HUES48 (cell line): ENCODE data around the gene EXD1.

Source experiments
- H3K27ac ChIP-seq: one replicate; pipeline ENCODE4 v1.7.0; 2013; ENCODE audit warnings: low read depth, low read length, inconsistent platforms
- H3K27me3 ChIP-seq: 2 replicates; pipeline ENCODE4 v1.6.1; 2013; ENCODE audit warnings: mild to moderate bottlenecking, low read length; ENCODE audit not compliant: control insufficient read depth, insufficient read depth
- H3K36me3 ChIP-seq: 2 replicates; pipeline ENCODE4 v1.6.1; 2013; ENCODE audit warnings: low read length; ENCODE audit not compliant: control insufficient read depth, insufficient read depth
- H3K4me1 ChIP-seq: 2 replicates; pipeline ENCODE4 v1.6.1; 2013; ENCODE audit warnings: mild to moderate bottlenecking, low read length; ENCODE audit not compliant: control insufficient read depth, insufficient read depth
- H3K4me3 ChIP-seq: 2 replicates; pipeline ENCODE4 v1.5.1; 2013; ENCODE audit warnings: mild to moderate bottlenecking, low read depth, low read length
- H3K9ac ChIP-seq: 2 replicates; pipeline ENCODE4 v1.6.1; 2013; ENCODE audit warnings: mild to moderate bottlenecking, low read depth, low read length, moderate library complexity
- H3K9me3 ChIP-seq: 2 replicates; pipeline ENCODE4 v1.6.1; 2013; ENCODE audit warnings: low read length; ENCODE audit not compliant: control insufficient read depth, insufficient read depth

The EXD1 gene

DNA sequence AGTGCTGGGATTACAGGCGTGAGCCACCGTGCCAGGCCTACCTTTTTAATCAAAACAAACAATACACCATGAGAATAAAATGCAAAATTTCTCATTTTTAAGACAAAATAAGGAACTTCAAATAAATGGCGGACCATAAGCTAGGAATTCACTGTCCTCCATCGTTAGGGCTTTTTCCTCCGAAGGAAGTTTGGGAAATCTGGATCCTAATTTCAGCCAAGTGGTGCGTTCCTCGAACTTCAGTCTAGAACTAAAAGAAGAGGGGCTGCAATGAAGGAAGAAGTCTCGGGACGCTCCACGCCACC is 260 bp downstream of the EXD1 start:
- no peaks in the 10 kb centered on the region for H3K9me3 ChIP-seq
- H3K36me3 ChIP-seq, result no peaks in the 10 kb centered on the region
- peak overlapping the region; percentile 84 for H3K27ac ChIP-seq
- H3K9ac ChIP-seq, result no peak overlapping the region
- H3K4me1 ChIP-seq, result peaks cover 4% of the 10 kb centered on the region; the same call in 1 of the 2 replicates
- peak overlapping the region; percentile 11; the same call in 1 of the 2 replicates for H3K4me3 ChIP-seq
- no peaks in the 10 kb centered on the region for H3K27me3 ChIP-seq

DNA sequence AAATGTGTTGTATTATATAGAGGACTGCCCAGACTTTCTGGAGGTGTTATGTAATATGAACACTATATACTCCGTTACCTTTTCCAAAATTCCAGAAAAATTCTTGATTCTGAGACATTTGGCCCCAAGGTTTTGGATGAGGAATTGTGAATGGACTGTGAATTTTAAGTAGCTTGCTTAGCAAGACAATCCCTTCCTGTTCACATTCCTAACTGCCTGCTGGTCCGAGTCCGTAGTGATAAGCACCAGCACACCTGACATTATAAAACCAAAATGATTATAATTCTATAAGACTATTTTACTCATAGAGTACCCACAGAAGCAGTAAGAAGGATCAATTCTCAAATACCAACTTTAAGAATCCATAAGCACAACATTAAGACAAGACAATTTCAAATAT is 11.2 kb downstream of the EXD1 start:
- H3K36me3 ChIP-seq, result no peaks in the 10 kb centered on the region

DNA sequence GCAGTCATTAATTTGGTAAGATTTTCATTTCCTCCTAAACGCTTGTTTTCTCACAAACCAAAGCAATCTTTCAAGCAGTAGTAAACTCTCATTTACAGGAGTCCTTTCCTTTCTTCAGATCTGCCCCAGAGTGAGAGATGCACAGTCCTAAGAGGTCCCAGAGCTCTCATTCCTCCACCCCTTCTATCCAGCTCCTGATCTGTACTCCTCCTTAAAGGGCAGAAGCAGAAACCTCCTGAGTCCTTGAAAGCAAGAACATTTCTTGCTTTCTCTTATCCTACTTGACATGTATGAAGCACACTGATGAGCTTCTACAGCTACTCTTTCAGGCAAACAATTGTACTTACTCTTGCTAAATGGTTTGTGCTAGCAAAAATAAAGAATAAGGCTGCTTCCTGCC is 11.7 kb downstream of the EXD1 start:
- H3K27me3 ChIP-seq, result no peaks in the 10 kb centered on the region
- no peaks in the 10 kb centered on the region for H3K36me3 ChIP-seq
- no peak overlapping the region for H3K9ac ChIP-seq
- no peak overlapping the region for H3K27ac ChIP-seq
- H3K4me3 ChIP-seq, result no peak overlapping the region
- H3K9me3 ChIP-seq, result no peaks in the 10 kb centered on the region
- H3K4me1 ChIP-seq, result peaks cover 15% of the 10 kb centered on the region

More for the DNA sequence above, 11.2 kb downstream of the EXD1 start:
- no peak overlapping the region for H3K9ac ChIP-seq
- H3K9me3 ChIP-seq, result no peaks in the 10 kb centered on the region
- no peaks in the 10 kb centered on the region for H3K27me3 ChIP-seq
- H3K4me3 ChIP-seq, result no peak overlapping the region
- H3K27ac ChIP-seq, result no peak overlapping the region
- peaks cover 15% of the 10 kb centered on the region for H3K4me1 ChIP-seq

DNA sequence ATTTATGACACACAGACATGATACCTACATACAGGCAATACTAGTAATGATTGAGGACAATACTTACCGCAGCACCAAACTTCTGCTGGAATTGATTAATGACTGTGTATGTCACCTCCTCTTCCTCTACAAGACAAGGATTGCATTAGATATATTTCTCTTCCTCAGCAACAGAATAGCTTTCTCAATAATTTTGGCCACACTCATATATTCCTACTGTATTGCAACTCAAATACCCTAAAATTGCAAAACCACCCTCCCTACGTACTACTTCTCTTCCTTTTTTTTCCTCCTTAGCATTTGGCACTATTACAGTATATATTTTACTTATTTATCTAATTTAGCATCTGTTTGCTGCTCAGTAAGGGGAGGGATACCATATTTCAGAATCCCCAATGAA is 14.8 kb downstream of the EXD1 start:
- Histone ChIP-seq H3K4me1 (peaks cover 15% of the 10 kb centered on the region), H3K9ac (no peak overlapping the region), H3K27ac (no peak overlapping the region), H3K9me3 (no peaks in the 10 kb centered on the region), H3K36me3 (no peaks in the 10 kb centered on the region), H3K27me3 (no peaks in the 10 kb centered on the region), H3K4me3 (no peak overlapping the region)

DNA sequence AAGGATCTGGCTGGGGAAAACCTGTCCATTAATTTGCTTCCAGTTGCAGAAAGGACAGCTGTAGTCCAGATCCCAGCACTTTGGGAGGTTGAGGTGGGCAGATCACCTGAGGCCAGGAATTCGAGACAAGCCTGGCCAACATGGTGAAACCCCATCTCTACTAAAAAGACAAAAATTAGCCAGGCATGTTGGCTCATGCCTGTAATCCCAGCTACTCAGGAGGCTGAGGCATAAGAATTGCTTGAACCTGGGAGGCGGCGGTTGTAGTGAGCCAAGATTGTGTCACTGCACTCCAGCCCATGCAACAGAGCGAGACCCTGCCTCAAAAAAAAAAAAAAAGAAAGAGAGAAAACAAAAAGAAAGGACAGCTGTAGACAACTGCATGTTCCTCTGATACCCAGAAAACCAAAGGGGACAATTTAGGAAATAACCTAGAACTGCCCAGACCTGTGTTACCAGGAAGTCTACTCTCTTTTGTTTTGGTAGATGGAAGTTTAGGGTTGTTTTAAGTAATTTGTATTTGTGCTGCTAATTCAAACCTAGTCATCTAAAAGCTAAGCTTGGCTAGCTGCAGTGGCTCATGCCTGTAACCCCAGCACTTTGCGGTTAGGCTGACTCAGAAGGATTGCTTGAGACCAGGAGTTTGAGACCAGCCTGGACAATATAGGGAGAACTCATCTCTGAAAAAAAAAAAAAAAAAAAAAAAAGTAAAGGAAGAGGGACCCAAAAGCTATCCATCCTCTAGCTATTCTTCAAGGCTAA is 22.7 kb downstream of the EXD1 start:
- H3K27me3 ChIP-seq, result no peaks in the 10 kb centered on the region
- H3K4me3 ChIP-seq, result no peak overlapping the region
- no peaks in the 10 kb centered on the region for H3K9me3 ChIP-seq
- no peaks in the 10 kb centered on the region for H3K36me3 ChIP-seq
- H3K27ac ChIP-seq, result no peak overlapping the region
- no peak overlapping the region for H3K9ac ChIP-seq
- peaks cover 3% of the 10 kb centered on the region; the same call in 1 of the 2 replicates for H3K4me1 ChIP-seq

DNA sequence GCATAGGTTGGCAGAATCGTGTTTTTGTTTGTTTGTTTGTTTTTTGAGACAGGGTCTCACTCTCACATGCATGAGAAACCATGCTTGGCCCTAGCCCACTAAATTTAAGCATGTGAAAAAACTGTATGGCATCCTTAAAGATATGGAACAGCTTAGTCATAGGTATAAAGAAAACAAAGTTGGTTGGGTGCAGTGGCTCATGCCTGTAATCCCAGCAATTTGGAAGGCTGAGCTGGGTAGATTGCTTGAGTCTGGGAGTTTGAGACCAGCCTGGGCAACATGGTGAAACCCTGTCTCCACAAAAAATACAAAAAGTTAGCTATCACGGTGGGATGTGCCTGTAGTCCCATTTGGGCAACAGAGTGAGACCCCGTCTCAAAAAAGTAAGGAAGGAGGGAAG is 25.2 kb downstream of the EXD1 start:
- no peaks in the 10 kb centered on the region for H3K27me3 ChIP-seq
- no peak overlapping the region for H3K27ac ChIP-seq
- H3K9ac ChIP-seq, result no peak overlapping the region
- no peaks in the 10 kb centered on the region for H3K9me3 ChIP-seq
- H3K4me1 ChIP-seq, result peaks cover 3% of the 10 kb centered on the region; the same call in 1 of the 2 replicates
- no peaks in the 10 kb centered on the region for H3K36me3 ChIP-seq
- H3K4me3 ChIP-seq, result no peak overlapping the region

DNA sequence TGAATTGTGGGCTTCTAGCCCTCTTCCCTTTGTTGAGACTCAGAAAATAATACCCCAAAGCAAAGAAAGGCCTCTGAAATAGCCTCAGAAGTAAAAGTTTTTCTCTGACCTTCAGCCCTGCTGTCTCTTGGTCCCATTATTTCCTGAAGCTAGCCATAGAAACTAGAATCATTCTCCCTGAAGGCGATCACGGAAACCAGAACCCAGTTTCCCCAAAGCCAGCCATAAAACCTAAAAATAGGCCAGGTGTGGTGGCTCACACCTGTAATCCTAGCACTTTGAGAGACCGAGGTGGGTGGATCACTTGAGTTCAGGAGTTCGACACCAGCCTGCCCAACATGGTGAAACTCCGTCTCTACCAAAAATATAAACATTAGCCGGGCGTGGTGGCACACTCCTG is 27.2 kb downstream of the EXD1 start:
- no peaks in the 10 kb centered on the region for H3K9me3 ChIP-seq
- H3K27ac ChIP-seq, result no peak overlapping the region
- H3K9ac ChIP-seq, result no peak overlapping the region
- H3K4me1 ChIP-seq, result peaks cover 3% of the 10 kb centered on the region; the same call in 1 of the 2 replicates
- no peaks in the 10 kb centered on the region for H3K27me3 ChIP-seq
- H3K4me3 ChIP-seq, result no peak overlapping the region
- no peaks in the 10 kb centered on the region for H3K36me3 ChIP-seq

DNA sequence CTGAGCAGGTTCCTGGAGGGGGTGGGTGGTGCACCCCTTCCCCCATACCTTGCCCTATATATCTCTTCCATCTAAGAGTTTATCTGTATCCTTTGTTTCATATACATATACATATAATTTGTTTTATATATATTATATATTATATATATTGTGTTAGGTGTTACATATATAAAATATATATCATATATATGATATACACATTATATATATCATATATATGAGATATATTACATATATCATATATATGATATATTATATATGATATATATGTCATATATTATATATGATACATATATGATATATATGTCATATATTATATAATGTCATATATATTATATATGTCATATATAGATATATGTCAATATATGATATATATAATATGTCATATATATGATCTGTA is 31.1 kb downstream of the EXD1 start:
- no peaks in the 10 kb centered on the region for H3K36me3 ChIP-seq
- no peak overlapping the region for H3K9ac ChIP-seq
- H3K27me3 ChIP-seq, result no peaks in the 10 kb centered on the region
- no peaks in the 10 kb centered on the region for H3K4me1 ChIP-seq
- H3K27ac ChIP-seq, result no peak overlapping the region
- no peaks in the 10 kb centered on the region for H3K9me3 ChIP-seq
- no peak overlapping the region for H3K4me3 ChIP-seq

DNA sequence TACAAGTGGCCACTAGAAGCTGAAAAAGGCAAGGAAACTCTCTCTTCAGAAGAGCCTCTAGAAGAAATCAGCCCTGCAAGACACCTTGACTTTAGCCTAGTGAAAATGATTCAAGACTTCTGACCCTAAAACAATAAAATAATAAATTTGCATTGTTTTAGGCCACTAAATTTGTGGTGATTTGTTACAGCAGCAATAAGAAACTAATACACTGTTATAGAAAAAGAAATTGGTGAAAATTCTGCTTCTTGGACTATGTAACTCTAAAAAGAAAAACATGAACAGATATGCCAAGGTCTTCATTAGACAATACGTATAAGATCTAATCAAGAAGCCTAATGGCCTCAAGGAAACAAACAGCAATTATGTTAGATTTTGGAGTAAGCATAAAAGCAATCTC is 36.1 kb downstream of the EXD1 start:
- Histone ChIP-seq H3K27me3 (no peaks in the 10 kb centered on the region), H3K36me3 (no peaks in the 10 kb centered on the region), H3K9ac (no peak overlapping the region), H3K4me1 (no peaks in the 10 kb centered on the region), H3K4me3 (no peak overlapping the region), H3K27ac (no peak overlapping the region), H3K9me3 (no peaks in the 10 kb centered on the region)

DNA sequence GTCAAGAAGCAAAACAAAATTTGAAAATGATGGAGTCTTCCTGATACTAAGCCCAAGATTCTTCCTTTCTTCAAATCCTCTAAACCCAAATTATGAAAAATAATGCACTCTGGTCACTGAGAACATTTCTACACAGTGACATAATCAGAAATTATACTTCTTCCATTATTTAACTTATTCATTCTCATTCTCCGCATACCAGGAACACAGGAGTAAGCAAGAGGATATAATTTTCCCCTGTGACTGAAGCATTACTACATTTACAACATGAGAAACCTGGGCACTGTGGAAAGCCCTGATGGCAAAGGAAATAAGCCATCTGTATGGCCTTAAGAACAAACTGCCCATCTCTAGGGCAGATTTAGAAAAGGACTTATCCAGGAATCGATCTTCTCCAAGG is 47.0 kb downstream of the EXD1 start:
- Histone ChIP-seq H3K4me3 (no peak overlapping the region), H3K27ac (no peak overlapping the region), H3K9ac (no peak overlapping the region)

DNA sequence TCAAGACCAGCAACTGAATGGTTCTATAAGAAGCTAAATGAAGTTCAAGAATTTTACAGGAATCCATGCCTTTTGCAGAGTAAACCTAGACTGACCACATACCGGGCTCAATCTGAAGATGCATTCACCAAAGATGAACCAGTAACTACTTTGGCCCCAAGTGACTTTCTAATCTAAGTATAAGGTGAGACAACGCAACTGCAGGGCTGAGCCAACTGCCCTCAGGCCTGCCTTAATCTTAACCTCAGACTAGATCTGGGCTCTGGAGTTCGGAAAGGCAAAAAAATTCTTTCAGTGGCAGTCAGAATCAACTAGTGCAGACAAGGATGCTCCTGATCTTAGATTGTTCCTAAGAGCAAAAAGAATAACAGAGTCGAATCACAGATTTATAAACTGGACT is 48.3 kb downstream of the EXD1 start:
- Histone ChIP-seq H3K27me3 (no peaks in the 10 kb centered on the region), H3K27ac (no peak overlapping the region), H3K9ac (no peak overlapping the region), H3K36me3 (no peaks in the 10 kb centered on the region), H3K4me3 (no peak overlapping the region), H3K4me1 (peaks cover 8% of the 10 kb centered on the region; the same call in 1 of the 2 replicates), H3K9me3 (no peaks in the 10 kb centered on the region)

More for the DNA sequence above, 47.0 kb downstream of the EXD1 start:
- Histone ChIP-seq H3K27me3 (no peaks in the 10 kb centered on the region), H3K9me3 (no peaks in the 10 kb centered on the region), H3K4me1 (peaks cover 8% of the 10 kb centered on the region; the same call in 1 of the 2 replicates), H3K36me3 (no peaks in the 10 kb centered on the region)
